AG09319 (cell line): Measurements from ENCODE around the gene MYL10.

ENCODE experiments used
- DNase-seq: peaks from one replicate; pipeline ENCODE4 v3.0.0-alpha.2; 2010; ENCODE audit warnings: low read depth; ENCODE audit errors: extremely low read depth
- TF ChIP-seq, protein P1 (sequence below): IDR thresholded peaks from 2 replicates; pipeline ENCODE4 v1.5.1; 2011; ENCODE audit warnings: low read depth, mild to moderate bottlenecking, inconsistent platforms, low read length, moderate library complexity

The MYL10 gene

GRCh38 chr7:101565601-101566209 lies 63.4 kb downstream of the MYL10 start:
- TF ChIP-seq, protein P1, sequence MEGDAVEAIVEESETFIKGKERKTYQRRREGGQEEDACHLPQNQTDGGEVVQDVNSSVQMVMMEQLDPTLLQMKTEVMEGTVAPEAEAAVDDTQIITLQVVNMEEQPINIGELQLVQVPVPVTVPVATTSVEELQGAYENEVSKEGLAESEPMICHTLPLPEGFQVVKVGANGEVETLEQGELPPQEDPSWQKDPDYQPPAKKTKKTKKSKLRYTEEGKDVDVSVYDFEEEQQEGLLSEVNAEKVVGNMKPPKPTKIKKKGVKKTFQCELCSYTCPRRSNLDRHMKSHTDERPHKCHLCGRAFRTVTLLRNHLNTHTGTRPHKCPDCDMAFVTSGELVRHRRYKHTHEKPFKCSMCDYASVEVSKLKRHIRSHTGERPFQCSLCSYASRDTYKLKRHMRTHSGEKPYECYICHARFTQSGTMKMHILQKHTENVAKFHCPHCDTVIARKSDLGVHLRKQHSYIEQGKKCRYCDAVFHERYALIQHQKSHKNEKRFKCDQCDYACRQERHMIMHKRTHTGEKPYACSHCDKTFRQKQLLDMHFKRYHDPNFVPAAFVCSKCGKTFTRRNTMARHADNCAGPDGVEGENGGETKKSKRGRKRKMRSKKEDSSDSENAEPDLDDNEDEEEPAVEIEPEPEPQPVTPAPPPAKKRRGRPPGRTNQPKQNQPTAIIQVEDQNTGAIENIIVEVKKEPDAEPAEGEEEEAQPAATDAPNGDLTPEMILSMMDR, result no peak
- DNase-seq, result no peak

DNA sequence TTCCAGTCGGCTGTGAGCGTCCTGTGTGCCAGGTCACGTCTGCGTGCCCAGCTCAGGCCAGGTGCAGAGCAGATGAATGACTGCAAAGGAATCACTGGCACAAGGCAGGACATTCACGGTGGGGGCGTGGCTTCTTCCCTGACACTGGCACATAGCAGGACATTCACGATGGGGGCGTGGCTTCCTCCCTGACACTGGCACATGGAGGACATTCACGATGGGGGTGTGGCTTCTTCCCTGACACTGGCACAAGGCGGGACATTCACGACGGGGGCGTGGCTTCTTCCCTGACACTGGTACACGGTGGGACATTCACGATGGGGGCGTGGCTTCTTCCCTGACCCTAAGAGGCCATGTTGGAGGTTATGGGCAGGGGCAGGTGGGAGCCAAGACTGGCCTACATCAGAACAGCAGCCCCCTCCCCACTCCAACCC lies 64.3 kb downstream of the MYL10 start:
- TF ChIP-seq, protein P1, result no peak
- no peak for DNase-seq

DNA sequence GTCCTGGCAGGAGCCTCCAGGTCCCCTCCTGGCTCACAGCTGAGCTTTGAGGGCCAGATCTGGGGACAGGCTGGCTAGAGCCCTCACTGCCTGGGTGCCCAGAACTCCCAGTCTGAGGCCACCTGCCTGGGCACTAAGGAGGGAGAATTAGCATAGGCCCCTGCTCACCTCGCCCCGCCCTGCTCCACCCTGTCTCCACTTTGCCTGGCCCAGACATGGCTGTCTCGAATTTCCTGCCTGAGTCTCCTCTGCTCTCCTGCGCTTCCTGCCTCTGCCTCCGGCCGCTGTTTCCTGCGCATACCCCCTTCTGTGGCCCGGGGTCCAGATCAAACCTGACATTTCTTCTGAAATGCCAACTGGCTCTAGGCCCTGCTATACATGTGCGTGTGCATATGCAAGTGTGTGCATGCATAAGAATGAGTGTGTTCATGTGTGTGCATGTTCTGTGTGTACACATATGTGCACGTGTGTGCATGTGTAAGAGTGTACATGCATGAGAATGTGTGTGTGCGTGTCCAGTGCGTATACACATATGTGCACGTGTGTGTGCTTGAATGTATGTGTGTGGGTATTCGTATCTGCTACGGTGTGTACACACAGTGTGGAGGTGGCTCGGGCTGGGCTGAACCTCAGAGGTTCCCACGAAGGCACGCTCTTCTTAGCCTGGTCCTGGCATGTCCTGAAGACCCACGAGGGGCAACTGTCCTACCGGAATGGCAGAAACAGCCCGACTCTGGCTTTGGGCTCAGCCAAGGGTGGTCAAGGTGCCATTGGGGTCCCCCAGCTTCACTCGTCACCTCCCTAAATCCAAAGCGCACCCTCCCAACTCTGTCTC lies 64.9 kb downstream of the MYL10 start:
- no peak for DNase-seq
- TF ChIP-seq, protein P1, result no peak
